Transverse colon (tissue), 3 donors: Measurements from ENCODE around the gene CRADD.

Source experiments
- POLR2A ChIP-seq: fragments of 450-650 bp; IDR thresholded peaks from one replicate; pipeline ENCODE4 v1.6.1; 2016; ENCODE audit warnings: antibody characterized with exemption, mild to moderate bottlenecking, moderate library complexity
- TF ChIP-seq, protein P1 (sequence below), 5 experiments: fragments of 200-600 bp in 3 of 5; fragments of 450-650 bp in 2 of 5; sonication (generic) in 3 of 5; IDR thresholded peaks; 1 replicate in 2 of 5; 2 replicates in 3 of 5; pipeline ENCODE4 v1.5.1; 2016 to 2017; ENCODE audit warnings: antibody characterized with exemption in 5 of 5, inconsistent platforms in 3 of 5, mild to moderate bottlenecking in 2 of 5, moderate library complexity in 1 of 5

DNA sequence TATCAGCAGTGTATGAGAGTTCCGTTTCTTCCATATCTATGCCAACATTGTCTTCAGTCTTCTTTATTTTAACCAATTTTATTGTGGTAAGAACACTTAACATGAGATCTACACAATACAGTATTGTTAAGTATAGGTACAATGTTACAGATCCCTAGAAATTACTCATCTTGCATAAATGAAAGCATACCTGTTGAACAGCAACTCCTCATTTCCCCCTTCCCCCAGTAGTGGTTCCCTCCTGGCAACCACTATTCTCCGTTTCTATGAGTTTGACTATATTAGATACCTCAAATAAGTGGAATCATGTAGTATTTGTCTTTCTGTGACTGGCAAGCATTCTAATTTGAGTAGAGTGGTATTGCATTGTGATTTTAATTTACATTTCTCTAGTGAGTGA, 150.5 kb downstream of the CRADD start:
- TF ChIP-seq POLR2A = no peak
- TF ChIP-seq, protein P1, sequence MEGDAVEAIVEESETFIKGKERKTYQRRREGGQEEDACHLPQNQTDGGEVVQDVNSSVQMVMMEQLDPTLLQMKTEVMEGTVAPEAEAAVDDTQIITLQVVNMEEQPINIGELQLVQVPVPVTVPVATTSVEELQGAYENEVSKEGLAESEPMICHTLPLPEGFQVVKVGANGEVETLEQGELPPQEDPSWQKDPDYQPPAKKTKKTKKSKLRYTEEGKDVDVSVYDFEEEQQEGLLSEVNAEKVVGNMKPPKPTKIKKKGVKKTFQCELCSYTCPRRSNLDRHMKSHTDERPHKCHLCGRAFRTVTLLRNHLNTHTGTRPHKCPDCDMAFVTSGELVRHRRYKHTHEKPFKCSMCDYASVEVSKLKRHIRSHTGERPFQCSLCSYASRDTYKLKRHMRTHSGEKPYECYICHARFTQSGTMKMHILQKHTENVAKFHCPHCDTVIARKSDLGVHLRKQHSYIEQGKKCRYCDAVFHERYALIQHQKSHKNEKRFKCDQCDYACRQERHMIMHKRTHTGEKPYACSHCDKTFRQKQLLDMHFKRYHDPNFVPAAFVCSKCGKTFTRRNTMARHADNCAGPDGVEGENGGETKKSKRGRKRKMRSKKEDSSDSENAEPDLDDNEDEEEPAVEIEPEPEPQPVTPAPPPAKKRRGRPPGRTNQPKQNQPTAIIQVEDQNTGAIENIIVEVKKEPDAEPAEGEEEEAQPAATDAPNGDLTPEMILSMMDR (IDR thresholded peaks at IDR 0.05) = no peak
